ENCODE measurements around the gene OSBP.
A peak's percentile ranks its signal among the peaks of the same experiment; 100 is the strongest.
"Not testable (repeated sequence)": the region's sequence is repeated elsewhere in the genome, so short reads cannot be mapped to it uniquely, and the experiment has no call there.

OSBP gene

GRCh38 chr11:59626969-59627368 lies 11.4 kb upstream of the OSBP start:
- H3K36me3 ChIP-seq (ENCODE audit: control insufficient read depth, insufficient read depth, low read length); H3K9ac ChIP-seq (ENCODE audit: low read depth, low read length); H3K4me1 ChIP-seq (ENCODE audit: control insufficient read depth, insufficient read depth, low read length); H3K9me3 ChIP-seq (ENCODE audit: control insufficient read depth, insufficient read depth, low read length); H3K4me3 ChIP-seq (ENCODE audit: low read depth, low read length); H3K27me3 ChIP-seq (ENCODE audit: control insufficient read depth, insufficient read depth, low read length): not testable (repeated sequence)

GRCh38 chr11:59625703-59626102 lies 10.1 kb upstream of the OSBP start:
- Histone ChIP-seq H3K4me1 (ENCODE audit: control insufficient read depth, insufficient read depth, low read length) (peaks cover 3% of the 10 kb centered on the region), H3K9me3 (ENCODE audit: control insufficient read depth, insufficient read depth, low read length) (no peaks in the 10 kb centered on the region), H3K27me3 (ENCODE audit: control insufficient read depth, insufficient read depth, low read length) (no peaks in the 10 kb centered on the region), H3K4me3 (ENCODE audit: low read depth, low read length) (no peak overlapping the region), H3K36me3 (ENCODE audit: control insufficient read depth, insufficient read depth, low read length) (no peaks in the 10 kb centered on the region), H3K9ac (ENCODE audit: low read depth, low read length) (no peak overlapping the region)

DNA sequence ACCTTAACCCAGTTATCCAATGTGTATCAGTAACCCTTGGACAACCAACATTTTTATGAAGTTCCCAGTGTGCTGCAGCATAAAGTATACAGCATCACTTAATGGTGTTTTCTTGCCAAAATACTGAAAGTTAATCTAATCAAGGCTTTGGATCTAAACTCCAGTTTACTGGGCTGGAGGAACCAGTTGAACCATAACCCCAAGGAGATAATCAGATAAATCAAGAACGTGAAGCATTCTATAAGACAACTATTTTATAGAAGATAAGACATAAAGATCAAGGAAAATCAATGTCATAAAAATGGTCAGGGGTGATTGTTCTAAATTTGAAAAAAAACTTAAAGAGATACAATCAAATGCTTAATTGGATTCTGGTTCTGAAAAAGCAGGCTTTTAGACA lies 2.3 kb upstream of the OSBP start:
- Histone ChIP-seq H3K9me3 (ENCODE audit: control insufficient read depth, insufficient read depth, low read length) (no peaks in the 10 kb centered on the region), H3K4me1 (ENCODE audit: control insufficient read depth, insufficient read depth, low read length) (peaks cover 7% of the 10 kb centered on the region), H3K27me3 (ENCODE audit: control insufficient read depth, insufficient read depth, low read length) (no peaks in the 10 kb centered on the region), H3K36me3 (ENCODE audit: control insufficient read depth, insufficient read depth, low read length) (no peaks in the 10 kb centered on the region), H3K9ac (ENCODE audit: low read depth, low read length) (no peak overlapping the region), H3K4me3 (ENCODE audit: low read depth, low read length) (no peak overlapping the region)

DNA sequence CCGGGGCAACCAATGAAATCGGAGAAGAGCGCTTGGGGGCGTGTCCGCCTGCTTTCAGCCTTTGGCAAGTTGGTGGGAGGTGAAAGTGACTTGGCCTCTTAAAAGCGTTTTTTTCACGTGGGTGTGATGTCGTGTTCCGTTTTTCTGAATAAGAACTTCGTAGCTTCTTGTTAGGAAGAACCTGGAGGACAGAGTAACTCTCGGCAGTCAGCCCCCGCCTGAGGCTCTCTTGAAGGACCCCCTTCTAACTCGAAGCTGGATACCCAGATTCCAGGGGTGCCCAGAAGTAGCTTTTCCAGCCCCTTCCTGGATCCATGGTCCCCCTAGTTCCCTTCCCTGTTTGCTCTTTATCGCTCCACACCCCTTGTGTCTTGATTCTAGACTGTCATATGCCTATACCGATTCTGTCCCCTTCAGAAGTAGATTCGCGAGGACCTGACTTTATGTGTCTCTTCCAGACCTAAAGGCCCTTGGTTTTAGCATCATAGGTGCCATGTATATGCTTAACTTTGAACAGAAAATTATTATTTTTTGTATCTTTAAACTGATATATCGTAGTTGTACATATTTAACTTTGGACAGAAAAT lies 915 bp upstream of the OSBP start:
- Histone ChIP-seq H3K36me3 (ENCODE audit: control insufficient read depth, insufficient read depth, low read length) (no peaks in the 10 kb centered on the region), H3K4me1 (ENCODE audit: control insufficient read depth, insufficient read depth, low read length) (peaks cover 7% of the 10 kb centered on the region), H3K9me3 (ENCODE audit: control insufficient read depth, insufficient read depth, low read length) (no peaks in the 10 kb centered on the region), H3K27me3 (ENCODE audit: control insufficient read depth, insufficient read depth, low read length) (no peaks in the 10 kb centered on the region), H3K4me3 (ENCODE audit: low read depth, low read length) (peak overlapping the region; percentile 79), H3K9ac (ENCODE audit: low read depth, low read length) (peak overlapping the region; percentile 71)

GRCh38 chr11:59615120-59615636 lies 396 bp downstream of the OSBP start:
- Histone ChIP-seq H3K4me3 (ENCODE audit: low read depth, low read length) (peak overlapping the region; percentile 78), H3K4me1 (ENCODE audit: control insufficient read depth, insufficient read depth, low read length) (peaks cover 7% of the 10 kb centered on the region), H3K9me3 (ENCODE audit: control insufficient read depth, insufficient read depth, low read length) (no peaks in the 10 kb centered on the region), H3K27me3 (ENCODE audit: control insufficient read depth, insufficient read depth, low read length) (no peaks in the 10 kb centered on the region), H3K36me3 (ENCODE audit: control insufficient read depth, insufficient read depth, low read length) (peaks cover 2% of the 10 kb centered on the region), H3K9ac (ENCODE audit: low read depth, low read length) (peak overlapping the region; percentile 78)

GRCh38 chr11:59614277-59615119 lies 1.1 kb downstream of the OSBP start:
- H3K4me3 ChIP-seq (ENCODE audit: low read depth, low read length) = peak overlapping the region; percentile 78
- H3K9ac ChIP-seq (ENCODE audit: low read depth, low read length) = peak overlapping the region; percentile 78
- no peaks in the 10 kb centered on the region for H3K27me3 ChIP-seq (ENCODE audit: control insufficient read depth, insufficient read depth, low read length)
- H3K4me1 ChIP-seq (ENCODE audit: control insufficient read depth, insufficient read depth, low read length) = peaks cover 7% of the 10 kb centered on the region
- no peaks in the 10 kb centered on the region for H3K9me3 ChIP-seq (ENCODE audit: control insufficient read depth, insufficient read depth, low read length)
- peaks cover 4% of the 10 kb centered on the region for H3K36me3 ChIP-seq (ENCODE audit: control insufficient read depth, insufficient read depth, low read length)

- Histone ChIP-seq H3K9me3 (ENCODE audit: control insufficient read depth, insufficient read depth, low read length) (no peaks in the 10 kb centered on the region), H3K9ac (ENCODE audit: low read depth, low read length) (no peak overlapping the region), H3K4me1 (ENCODE audit: control insufficient read depth, insufficient read depth, low read length) (peaks cover 7% of the 10 kb centered on the region), H3K4me3 (ENCODE audit: low read depth, low read length) (no peak overlapping the region), H3K36me3 (ENCODE audit: control insufficient read depth, insufficient read depth, low read length) (peaks cover 18% of the 10 kb centered on the region), H3K27me3 (ENCODE audit: control insufficient read depth, insufficient read depth, low read length) (no peaks in the 10 kb centered on the region)
Measured at GRCh38 chr11:59611570-59612565, 3.7 kb downstream of the OSBP start.

GRCh38 chr11:59610289-59610688 lies 5.3 kb downstream of the OSBP start:
- Histone ChIP-seq H3K4me1 (ENCODE audit: control insufficient read depth, insufficient read depth, low read length) (peaks cover 7% of the 10 kb centered on the region), H3K36me3 (ENCODE audit: control insufficient read depth, insufficient read depth, low read length) (peaks cover 18% of the 10 kb centered on the region), H3K27me3 (ENCODE audit: control insufficient read depth, insufficient read depth, low read length) (no peaks in the 10 kb centered on the region), H3K9ac (ENCODE audit: low read depth, low read length) (no peak overlapping the region), H3K4me3 (ENCODE audit: low read depth, low read length) (no peak overlapping the region), H3K9me3 (ENCODE audit: control insufficient read depth, insufficient read depth, low read length) (no peaks in the 10 kb centered on the region)

DNA sequence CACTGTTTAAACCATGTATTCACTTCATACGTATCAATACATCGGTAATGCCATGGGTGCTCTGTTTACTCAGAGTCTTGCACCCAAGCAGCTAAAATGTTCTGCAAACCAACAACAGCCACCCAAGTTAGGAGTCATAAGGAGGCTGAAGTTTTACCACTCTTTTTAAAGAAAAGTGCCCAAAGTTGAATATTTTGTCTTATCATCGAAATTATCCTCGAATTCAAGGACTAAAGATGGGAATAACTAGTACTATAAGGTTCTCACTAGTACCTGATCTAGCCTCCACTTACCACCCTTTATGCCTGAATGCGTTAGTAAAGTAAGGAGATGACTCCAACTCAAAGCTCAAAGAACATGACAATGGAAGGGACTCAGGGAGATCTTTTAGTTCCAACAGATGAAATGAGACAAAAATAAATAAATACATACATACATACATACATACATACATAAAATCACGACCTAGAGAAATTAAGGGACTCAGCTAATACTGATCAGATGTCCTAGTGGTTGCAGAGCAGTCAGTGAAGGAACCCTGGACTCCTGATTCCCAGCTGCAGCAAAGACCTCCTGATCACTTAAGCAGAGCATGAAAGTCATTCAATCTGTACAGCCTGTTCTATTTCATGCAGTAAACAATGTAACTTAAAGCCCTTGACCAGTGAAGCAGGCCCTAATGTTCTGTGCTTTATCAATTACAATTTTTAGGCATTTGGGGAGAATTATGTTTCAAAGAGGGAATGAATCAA lies 7.7 kb downstream of the OSBP start:
- peaks cover 18% of the 10 kb centered on the region for H3K36me3 ChIP-seq (ENCODE audit: control insufficient read depth, insufficient read depth, low read length)

DNA sequence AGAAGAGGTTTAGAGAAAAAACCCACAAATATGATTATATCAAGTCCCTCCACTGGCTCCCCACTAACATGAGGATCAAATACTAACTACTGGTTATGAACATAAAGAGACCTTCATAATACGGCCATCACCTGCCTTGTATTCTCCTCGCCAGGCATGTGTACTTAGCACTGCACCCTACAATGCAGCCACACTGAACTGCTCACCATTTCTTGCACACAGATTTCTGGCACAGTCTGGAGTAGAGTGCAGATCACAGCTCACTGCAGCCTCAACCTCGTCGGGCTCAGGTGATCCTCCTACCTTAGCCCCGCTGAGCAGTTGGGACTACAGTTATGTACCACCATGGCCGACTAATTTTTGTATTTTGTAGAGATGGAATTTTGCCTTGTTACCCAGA lies 13.1 kb downstream of the OSBP start:
- H3K27me3 ChIP-seq (ENCODE audit: control insufficient read depth, insufficient read depth, low read length) = no peaks in the 10 kb centered on the region
- peaks cover 36% of the 10 kb centered on the region for H3K36me3 ChIP-seq (ENCODE audit: control insufficient read depth, insufficient read depth, low read length)
- no peaks in the 10 kb centered on the region for H3K9me3 ChIP-seq (ENCODE audit: control insufficient read depth, insufficient read depth, low read length)
- H3K9ac ChIP-seq (ENCODE audit: low read depth, low read length) = no peak overlapping the region
- H3K4me1 ChIP-seq (ENCODE audit: control insufficient read depth, insufficient read depth, low read length) = no peaks in the 10 kb centered on the region
- H3K4me3 ChIP-seq (ENCODE audit: low read depth, low read length) = no peak overlapping the region

More for the DNA sequence above, 7.7 kb downstream of the OSBP start:
- Histone ChIP-seq H3K4me3 (ENCODE audit: low read depth, low read length) (no peak overlapping the region), H3K27me3 (ENCODE audit: control insufficient read depth, insufficient read depth, low read length) (no peaks in the 10 kb centered on the region), H3K4me1 (ENCODE audit: control insufficient read depth, insufficient read depth, low read length) (no peaks in the 10 kb centered on the region), H3K9me3 (ENCODE audit: control insufficient read depth, insufficient read depth, low read length) (no peaks in the 10 kb centered on the region), H3K9ac (ENCODE audit: low read depth, low read length) (no peak overlapping the region)

- Histone ChIP-seq H3K9ac (ENCODE audit: low read depth, low read length) (no peak overlapping the region), H3K4me1 (ENCODE audit: control insufficient read depth, insufficient read depth, low read length) (no peaks in the 10 kb centered on the region), H3K27me3 (ENCODE audit: control insufficient read depth, insufficient read depth, low read length) (no peaks in the 10 kb centered on the region), H3K4me3 (ENCODE audit: low read depth, low read length) (no peak overlapping the region), H3K36me3 (ENCODE audit: control insufficient read depth, insufficient read depth, low read length) (peaks cover 35% of the 10 kb centered on the region), H3K9me3 (ENCODE audit: control insufficient read depth, insufficient read depth, low read length) (no peaks in the 10 kb centered on the region)
Measured at GRCh38 chr11:59601788-59602187, 13.8 kb downstream of the OSBP start.

Data from iPS-15b (cell line).